ENCODE results near the gene VPS13D.

VPS13D gene

DNA sequence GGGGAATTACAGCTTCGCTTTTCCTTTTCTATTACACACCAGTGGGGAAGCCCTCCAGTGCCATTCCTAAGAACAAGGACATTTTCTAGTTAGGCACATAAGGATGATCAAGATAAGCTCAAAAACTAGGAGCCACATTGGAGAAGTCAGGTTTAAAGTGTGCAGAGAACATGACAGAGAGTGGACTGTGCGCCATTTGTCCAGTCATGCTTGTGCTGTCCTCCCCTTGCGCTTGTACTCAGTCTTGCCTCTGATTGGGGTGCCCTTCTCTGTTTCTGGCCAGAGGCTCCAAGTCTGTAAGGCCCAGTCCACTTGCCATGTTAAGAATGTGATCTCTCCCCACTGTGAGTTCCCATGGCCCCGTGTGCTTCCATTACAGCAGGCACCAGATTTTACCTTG is 198.5 kb downstream of the VPS13D start:
- no peak for DNase-seq (ENCODE audit: low read depth, low spot score)

DNA sequence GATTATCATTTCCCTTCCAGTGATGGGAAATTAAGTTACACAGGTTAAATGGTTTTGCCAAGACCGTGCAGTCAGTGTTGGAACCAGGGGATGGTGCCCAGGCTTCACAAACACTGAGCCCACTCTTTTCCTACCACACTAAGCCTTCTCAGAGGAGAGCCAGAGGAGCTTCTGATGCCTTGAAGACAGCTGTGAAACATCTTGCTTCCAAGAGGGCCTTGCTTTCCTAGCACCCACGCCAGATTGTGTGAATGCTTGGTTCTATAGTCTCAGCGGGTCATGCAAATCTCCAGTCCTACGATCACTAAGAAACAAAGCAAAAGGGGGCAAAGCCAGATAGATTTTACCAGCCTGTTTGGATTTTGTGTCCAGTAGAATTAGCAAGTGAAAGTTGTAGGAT is 200.7 kb downstream of the VPS13D start:
- no peak for DNase-seq (ENCODE audit: low read depth, low spot score)

DNA sequence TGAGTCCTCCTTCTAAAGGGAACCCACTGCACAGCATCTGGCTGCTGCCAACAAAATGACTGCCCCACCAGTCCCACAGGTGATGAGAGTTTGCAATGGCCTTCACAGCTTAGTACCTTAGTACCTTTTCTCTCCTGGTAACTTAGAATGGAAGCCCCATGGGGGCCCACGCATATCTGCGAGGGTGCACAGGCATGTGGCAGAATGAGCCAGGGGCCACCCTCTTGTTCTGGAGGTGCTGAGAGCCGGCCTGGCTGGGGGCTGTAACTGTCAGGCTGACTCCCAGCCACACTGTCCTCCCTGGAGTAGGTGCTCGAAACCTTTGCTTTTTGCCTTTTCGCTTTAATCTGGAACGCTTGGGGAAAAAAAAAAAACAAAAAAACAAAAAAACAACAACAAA is 203.1 kb downstream of the VPS13D start:
- DNase-seq (ENCODE audit: low read depth, low spot score), result no peak

DNA sequence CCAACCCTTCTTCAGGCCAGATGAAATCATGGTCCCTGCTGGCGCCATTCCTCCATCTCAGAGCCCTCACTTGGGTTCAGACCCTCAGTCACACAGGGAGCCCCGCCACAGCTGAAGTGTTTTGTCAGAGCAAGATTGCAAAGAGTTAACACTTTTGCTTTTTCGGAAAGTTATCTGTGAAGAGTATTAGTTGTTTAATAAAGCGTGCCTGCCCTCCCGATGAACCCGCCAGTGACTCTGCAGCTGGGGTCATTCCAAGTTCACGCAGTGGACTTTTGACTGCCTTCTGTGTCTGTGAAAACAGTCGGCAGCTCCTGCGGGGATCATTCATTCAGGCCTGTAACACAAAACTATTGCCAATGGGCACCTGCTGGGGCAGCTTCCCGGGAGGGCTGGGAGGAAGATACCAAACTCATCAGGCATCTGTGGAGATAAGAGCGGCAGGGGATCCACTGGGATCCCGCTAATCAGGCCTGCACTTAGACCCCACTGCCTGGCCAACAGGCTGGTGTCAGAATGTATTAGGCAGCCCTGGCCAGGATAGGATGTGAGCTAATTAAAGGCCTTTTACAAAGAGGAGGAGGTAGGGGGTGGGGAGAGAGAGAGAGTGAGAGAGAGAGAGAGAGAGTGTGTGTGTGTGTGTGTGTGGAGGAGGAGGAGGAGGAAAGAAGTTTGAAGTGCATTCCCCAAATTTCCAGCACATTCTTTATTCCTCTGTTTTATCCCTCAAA is 203.7 kb downstream of the VPS13D start:
- DNase-seq (ENCODE audit: low read depth, low spot score), result peak; percentile 51

DNA sequence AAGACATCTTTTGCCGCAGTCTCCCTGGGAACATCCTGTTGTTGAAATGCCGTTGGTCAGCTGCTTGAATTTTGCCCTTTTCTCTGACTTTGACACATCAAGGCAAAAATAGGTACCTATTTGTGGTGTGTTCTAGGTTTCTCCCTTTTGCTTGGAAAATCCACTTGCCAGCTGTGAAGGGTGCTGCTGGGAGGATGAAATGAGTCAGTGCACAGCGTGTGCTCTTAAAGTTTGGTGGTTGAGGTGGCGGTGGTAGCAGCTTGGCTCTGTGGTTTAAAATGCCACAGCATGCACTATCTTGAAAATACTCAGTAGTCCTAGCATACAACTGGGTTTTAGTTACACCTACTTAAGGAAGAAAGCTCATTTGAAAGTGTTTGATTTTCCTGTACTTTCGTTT is 204.3 kb downstream of the VPS13D start:
- peak; percentile 47 for DNase-seq (ENCODE audit: low read depth, low spot score)

DNA sequence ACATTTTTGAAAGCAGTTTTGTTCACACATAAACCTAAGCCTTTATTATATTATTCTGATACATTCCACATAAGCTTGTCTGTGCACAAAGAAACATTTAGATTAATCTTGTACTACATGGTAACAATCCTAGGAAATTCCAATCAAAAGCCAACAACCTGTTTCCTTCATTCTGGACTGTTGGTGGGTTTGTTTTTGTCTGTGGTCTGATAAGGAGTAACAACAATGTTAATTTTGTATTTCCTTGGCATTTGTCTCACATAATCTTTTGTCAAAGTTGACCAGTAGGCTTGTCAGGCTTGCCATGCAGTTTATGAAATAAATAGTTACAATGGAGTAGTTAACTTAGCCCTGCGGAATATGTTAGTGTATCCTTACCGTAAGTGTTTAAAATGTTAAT is 204.9 kb downstream of the VPS13D start:
- no peak for DNase-seq (ENCODE audit: low read depth, low spot score)

DNA sequence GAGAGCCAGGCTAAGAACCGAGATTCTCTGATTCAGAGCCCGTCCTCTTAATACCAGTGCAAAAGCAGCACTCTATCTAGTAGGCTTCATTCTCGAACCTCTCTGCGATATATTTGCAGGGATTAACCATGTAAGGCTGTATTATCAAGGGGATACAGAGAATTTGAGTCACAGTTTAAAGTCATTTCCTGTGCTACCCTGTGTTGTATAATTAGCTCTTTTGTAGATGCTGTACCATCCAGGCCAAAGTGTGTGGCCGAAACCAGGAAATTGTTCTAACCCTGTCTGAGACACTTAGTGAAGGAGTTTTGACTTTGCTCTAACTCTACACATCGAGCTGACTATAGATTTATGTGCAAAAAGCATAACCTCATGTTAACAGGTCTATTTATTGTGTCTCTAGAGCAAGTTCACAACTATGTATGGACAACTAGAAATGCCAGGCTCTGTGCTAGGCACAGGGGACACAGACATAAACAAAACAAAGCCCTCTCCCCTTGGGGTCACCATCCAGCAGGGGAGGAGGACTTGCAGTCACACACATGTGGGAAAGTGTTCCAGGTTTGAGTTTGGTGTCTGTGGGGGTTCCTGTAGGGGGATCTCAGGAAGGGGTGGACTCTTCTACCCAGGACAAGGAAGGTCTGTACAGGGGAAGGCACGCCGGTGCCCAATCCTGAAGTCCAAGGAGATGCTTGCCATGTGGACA is 206.0 kb downstream of the VPS13D start:
- DNase-seq (ENCODE audit: low read depth, low spot score), result no peak

DNA sequence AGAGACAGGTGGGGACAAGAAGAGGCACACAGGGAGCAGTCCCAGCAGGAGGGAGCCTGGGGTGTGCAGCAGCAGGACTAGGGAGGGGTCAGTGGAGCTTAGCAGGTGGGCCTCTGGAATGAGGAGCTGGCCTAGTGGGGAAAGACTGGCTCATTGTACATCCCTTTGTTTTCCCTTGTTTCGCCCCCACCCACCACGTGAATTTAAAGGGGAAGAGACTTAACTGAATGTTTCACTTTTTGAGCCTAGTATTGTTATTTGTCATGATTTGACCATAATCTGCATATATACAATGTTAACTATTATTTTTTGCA is 206.5 kb downstream of the VPS13D start:
- DNase-seq (ENCODE audit: low read depth, low spot score), result no peak

DNA sequence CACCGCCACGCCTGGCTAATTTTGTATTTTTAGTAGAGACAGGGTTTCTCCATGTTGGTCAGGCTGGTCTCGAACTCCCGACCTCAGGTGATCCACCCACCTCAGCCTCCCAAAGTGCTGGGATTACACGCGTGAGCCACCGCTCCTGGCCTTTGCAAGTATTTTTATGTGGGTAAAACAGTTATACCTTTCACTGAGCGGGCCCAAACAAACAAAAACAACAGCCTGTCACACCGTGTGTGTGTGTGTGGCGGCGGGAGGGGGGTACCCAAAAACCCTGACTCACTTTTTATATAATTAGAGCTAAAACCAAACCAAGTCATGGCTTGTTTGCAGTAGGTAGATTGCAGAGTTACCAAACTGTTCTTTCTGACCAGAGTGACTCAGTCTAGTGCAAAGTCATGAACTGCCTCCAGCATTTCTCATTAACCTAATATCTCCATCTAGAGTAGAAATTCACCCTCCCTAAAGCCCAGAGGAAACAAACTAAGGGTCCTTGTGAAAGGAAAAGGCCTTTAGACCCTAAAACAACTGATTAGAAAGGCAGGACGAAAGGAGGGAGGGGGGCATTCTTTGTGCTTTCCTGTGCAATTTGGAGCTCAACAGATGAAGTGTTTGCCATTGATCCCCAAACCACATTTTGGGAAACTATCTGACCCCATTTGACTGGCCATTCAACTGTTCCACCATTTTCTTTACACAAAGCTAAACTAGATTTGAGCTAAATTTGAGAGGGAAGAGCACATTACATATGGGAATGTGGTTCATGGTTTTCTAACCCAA is 207.2 kb downstream of the VPS13D start:
- DNase-seq (ENCODE audit: low read depth, low spot score), result no peak

DNA sequence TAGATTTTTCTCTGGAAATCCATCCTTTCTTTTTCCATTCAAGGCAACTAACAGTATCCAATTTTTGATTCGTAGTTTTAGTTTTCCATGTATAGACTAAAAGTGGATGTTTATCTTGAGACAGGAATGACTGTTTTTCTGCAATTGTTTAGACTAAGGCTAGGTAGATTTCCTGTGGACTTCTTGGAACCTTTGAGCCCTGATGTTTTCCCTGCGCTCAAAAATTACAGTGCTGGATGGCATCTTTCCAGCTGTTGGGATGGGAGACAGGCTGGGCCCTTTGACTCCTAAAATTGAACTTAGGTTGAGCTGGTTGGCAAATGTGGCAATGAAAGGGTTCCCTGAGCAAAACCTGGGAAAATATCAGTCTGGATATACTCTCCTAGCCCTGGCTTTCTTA is 207.8 kb downstream of the VPS13D start:
- DNase-seq (ENCODE audit: low read depth, low spot score), result no peak

DNA sequence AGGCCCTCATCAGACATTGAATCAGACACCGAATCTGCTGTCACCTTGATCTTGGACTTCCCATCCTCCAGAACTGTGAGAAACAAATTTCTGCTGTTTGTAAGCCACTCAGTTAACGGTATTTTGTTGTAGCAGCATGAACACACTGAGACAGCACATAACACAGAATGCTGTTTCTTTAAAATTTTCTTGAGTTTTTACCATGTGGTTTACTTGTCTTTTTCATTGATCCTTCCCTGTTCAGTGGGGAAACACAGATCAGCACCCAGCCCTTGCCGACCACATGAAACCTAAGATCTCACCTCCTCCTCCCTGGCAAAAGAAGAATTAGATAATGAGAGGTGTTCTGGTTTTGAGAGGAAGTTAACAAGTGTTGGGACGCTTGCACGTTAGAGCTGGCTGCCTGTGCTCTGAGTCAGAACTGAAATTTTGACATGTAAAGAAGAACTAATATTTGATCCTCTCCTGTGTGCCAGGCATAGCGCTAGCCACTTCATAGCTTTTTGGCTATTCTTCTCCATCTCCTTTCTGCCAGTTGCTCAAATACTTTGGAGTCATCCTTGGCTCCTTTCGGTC is 208.6 kb downstream of the VPS13D start:
- DNase-seq (ENCODE audit: low read depth, low spot score), result no peak

DNA sequence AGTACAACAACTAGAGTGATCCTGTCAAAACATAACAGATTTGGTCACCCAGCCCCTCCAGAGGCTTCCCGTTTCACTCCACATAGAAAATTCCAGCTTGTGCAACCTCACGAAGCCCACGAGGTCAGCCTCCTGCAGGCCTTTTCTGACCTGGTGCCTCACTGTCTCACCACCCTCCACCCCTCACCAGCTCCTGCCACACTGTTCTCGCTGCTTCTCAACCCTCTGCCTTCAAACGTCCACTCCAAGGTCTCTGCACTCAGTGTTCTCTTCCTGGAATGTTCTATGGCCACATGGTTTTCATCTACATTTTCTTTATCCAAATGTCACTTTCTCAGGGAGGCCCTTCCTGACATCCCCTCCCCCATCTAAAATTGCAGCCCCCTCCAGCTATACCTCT is 209.2 kb downstream of the VPS13D start:
- DNase-seq (ENCODE audit: low read depth, low spot score), result no peak

DNA sequence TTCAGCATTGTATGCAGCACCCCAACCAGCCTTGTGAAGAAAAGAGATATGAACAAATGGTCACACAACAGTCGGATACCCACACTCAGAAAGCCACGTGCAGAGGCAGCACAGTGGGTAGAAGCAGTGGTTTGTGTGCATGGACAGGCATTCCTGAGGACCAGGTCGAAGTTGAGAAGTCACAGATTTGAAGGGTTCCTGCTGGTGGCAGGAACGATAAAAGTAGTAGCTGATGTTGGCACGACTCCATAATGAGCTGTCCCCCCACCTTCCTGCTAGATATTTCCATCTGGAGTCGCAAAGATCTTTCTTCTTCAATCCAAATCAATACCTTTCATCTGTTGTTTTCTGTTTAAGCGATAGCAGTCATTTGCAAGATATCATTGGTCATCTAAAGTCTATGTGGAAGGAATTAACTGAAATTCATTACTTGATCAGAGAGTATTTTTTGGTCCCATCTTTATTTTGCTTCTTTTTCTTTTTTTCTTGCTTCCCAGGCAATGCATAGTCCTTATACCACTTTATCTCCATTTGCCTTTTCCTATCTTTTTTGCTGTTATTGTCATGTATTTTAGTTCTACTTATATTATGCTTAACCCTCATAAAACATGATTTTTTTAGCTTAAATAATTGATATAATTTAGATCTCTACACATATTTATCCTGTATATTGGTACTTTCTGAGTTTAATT is 211.7 kb downstream of the VPS13D start:
- no peak for DNase-seq (ENCODE audit: low read depth, low spot score)

DNA sequence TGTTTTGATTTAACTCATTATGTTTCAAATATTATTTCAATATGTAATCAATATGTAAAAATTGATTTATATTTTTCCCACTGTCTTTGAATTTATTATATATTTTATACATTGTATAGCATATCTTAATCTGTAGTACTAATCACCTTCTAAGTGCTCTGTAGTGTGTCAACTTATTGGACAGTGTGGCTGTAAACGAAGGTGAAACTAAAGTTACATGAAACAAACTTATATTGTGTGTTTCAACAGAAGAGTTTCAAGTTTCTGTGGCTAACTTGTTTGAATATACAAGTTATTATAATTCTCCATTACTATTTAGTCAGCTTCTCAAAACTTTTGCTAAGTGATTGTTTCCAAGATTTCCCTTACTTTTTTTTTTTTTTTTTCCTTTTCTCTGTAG is 212.4 kb downstream of the VPS13D start:
- DNase-seq (ENCODE audit: low read depth, low spot score), result no peak

DNA sequence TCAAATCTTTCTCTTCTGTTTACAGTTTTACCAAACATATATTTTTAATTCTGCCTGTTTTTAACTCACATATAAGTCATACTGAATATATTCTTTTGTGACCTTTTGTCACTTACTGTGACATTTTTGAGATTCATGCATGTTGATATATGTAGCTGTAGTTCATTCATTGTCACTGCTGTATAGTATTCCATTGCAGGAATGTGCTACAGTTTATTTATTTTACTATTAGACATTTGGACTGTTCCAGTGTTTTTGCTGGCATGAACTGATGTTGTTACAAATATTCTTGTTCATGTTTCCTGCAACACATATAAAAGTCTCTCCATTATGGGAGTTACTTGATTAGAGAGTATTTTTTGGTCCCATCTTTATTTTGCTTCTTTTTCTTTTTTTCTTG is 213.3 kb downstream of the VPS13D start:
- no peak for DNase-seq (ENCODE audit: low read depth, low spot score)

DNA sequence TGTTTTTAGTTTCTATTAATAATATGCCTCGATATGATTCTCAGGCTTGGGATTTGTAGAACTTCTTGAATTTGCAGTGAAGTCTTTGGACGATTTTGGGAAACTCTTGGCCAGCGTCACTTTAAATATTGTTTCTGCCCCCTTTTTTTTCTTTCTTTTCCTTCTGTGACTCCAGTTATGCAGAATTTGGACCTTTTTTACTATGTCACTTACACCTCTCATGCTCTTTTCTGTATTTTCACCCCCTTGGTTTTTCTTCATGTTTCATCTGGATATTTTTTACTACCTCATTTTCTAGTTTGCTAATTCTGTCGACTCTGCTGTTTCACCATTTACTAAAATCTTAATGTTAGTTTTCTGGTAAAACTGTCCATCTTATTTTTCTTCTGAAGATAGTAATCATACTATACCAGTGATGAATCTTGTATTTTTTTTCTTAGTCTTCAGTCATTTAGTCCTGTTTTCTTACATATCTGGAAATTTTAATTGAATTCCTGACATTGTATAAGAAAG is 214.6 kb downstream of the VPS13D start:
- no peak for DNase-seq (ENCODE audit: low read depth, low spot score)

DNA sequence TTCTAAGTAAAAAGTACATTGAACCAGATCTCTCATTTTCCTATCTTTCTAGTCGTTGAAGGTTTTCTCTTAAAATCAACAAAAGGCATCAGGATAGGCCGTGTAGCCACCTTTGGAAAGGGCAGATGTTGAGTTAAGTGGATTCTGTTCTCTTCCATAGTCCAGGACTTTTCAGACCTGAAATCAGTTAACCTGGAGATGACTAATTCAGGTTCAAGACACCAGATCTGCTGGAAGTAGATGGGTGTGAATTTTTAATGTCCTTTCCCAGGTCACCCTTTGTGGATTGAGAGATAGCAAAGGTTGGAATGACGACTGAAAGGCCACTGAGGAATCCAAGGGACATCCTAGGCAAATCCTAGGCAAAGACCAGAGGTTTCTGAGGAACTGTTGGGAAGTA is 215.4 kb downstream of the VPS13D start:
- DNase-seq (ENCODE audit: low read depth, low spot score), result no peak

DNA sequence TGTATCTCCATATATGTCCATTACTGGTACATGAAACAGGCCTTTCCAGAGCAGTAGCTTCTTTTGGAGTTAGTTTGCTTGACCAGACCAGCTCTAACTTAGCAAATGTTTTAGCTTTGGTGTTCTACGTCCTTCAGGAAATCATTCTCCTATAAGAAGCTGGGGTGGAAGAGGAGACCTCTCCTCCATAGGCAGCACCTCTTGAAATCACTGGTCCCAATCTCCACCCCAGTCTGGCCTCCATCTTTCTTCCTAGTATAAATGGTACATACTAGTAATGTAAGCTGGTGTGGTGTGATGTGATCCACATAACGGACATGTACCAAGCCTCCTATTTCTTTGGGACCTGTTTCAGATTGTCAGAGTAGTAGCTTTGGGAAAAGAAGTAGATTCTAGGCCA is 216.8 kb downstream of the VPS13D start:
- no peak for DNase-seq (ENCODE audit: low read depth, low spot score)

DNA sequence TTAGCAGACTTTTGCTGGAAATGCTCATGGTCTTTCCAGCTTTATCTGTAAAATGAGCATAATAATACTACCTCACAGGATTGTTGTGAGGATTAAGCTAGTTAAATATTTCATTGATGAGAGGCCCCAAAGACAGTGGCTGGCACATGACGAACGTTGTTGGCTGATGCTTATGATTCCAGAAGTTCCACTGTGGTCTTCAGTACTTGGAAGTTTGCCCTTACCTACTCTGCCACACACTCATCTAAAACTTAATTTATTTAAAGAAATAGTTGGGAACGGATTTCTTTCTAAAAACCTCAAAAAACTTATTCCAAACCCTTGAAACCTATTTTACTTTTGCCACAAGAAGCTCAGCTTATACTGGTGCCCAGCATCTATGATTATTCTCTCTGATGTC is 217.5 kb downstream of the VPS13D start:
- no peak for DNase-seq (ENCODE audit: low read depth, low spot score)

DNA sequence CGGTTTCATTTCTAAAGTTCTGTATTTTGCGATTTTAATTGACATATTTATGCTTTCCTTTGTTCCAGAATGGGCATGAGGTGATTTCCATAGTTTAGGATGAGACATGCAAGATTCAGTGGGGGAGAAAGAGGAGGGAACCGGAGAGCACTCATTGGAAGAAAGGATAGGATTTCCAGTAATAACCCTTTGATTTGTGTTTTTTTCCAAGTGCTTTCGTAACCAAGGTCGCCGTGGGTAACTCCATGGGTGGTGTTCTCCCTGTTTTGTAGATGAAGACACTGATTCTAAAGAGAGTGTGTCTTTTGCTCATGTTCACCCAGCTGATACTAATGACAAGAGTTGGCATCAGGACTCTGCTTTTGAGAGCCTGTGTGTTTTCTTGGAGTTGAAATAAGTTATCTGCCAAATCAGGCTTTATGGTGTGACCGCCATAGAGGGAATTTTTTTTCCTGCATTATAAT is 218.1 kb downstream of the VPS13D start:
- no peak for DNase-seq (ENCODE audit: low read depth, low spot score)

DNA sequence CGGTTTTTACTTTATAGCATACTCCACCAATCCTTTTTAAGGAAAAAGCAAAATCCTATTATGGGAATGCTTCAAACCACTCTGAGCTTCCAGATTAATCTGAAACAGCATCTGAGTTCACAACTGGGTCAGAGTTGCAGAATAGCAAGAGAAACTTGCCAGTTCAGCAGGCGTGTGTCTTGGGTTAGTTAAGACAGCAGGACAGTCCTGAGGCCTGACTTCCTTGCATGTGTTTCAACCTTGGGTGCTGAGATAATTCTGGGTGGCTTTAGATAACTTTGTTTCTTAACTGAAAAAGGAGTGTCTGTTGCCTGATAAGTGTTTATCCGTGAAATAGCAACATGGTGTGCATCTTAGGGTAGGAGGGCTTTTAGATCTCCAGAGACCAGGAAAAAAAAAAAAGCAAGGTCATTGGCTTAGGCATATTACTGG is 218.9 kb downstream of the VPS13D start:
- no peak for DNase-seq (ENCODE audit: low read depth, low spot score)

Data from smooth muscle cell of the brain vasculature (primary cell).